GM12878 (cell line): ENCODE results near the gene TPK1. TPM values are rescaled to one million over a fixed set of nuclear protein-coding genes. Genes with fewer than 3 reads are reported as not detected.

Experiments used
- ATAC-seq: fragments of 200-7000 bp; cut with Tn5 transposase; 3 replicates; pipeline ENCODE4 v1.9.1; 2020; ENCODE audit warnings: mild to moderate bottlenecking, moderate library complexity
- BruUV-seq: library from RNA; stranded (reverse); fragments of 400-500 nt; replicated peaks from 2 replicates; lab custom pipeline; 2021; lab: Mats Ljungman, UMichigan
- CTCF ChIA-PET: fragments of 300-600 bp; sonication (Branson Sonifier 250); formaldehyde crosslinking; extraction: SDS; loops from one replicate; lab custom pipeline; 2021; ENCODE audit warnings: inconsistent platforms; lab: Yijun Ruan, JAX
- POLR2A ChIA-PET: fragments of 350-600 bp; formaldehyde crosslinking; extraction: SDS; loops from one replicate; lab custom pipeline; 2021; ENCODE audit warnings: inconsistent platforms; lab: Charles Lee
- RAD21 ChIA-PET: fragments of 300-600 bp; sonication (Branson Sonifier 250); formaldehyde crosslinking; loops from one replicate; lab custom pipeline; 2023; ENCODE audit warnings: antibody characterized with exemption; ENCODE audit not compliant: unreplicated experiment; lab: Charles Lee
- SMC1A ChIA-PET: fragments of 300-600 bp; sonication (Branson Sonifier 250); formaldehyde crosslinking; loops from one replicate; lab custom pipeline; 2023; ENCODE audit not compliant: unreplicated experiment, uncharacterized antibody; lab: Charles Lee
- DNase-seq: peaks from one replicate; pipeline ENCODE4 v3.0.0-alpha.2; 2011; ENCODE audit warnings: low read depth, low spot score
- FAIRE-seq: peaks from 3 replicates; lab custom pipeline; 2011; peaks lifted over from hg19 to GRCh38; lab: Jason Lieb, UNC
- H2AFZ ChIP-seq: 2 replicates; pipeline ENCODE4 v1.6.0; 2011; ENCODE audit warnings: low read depth, low read length, control low read depth; ENCODE audit not compliant: control insufficient read depth
- H3K27ac ChIP-seq: 2 replicates; pipeline ENCODE4 v1.5.1; 2011; ENCODE audit warnings: control low read depth; ENCODE audit not compliant: control insufficient read depth, insufficient read depth
- H3K27me3 ChIP-seq, 2 experiments: replicated peaks in 1 of 2; 2 replicates each; pipeline versions ENCODE4 v1.6.0 to v1.6.1; 2011; ENCODE audit warnings: low read length in 1 of 2; ENCODE audit not compliant: control insufficient read depth in 2 of 2, insufficient read depth in 2 of 2
- H3K36me3 ChIP-seq, 2 experiments: 2 replicates each; pipeline ENCODE4 v1.5.1; 2011; ENCODE audit warnings: low read length in 1 of 2; ENCODE audit not compliant: control insufficient read depth in 2 of 2, insufficient read depth in 2 of 2
- H3K4me1 ChIP-seq: 2 replicates; pipeline ENCODE4 v1.6.1; 2011; ENCODE audit warnings: mild to moderate bottlenecking, low read length, moderate library complexity, mixed read lengths; ENCODE audit not compliant: control insufficient read depth, insufficient read depth
- H3K4me2 ChIP-seq: 2 replicates; pipeline ENCODE4 v1.6.0; 2011; ENCODE audit warnings: control low read depth; ENCODE audit not compliant: control insufficient read depth, insufficient read depth
- H3K4me3 ChIP-seq: fragments of 200-600 bp; sonication (generic); 2 replicates; pipeline ENCODE4 v1.5.1; 2016
- H3K79me2 ChIP-seq: 2 replicates; pipeline ENCODE4 v1.6.0; 2011; ENCODE audit warnings: low read length; ENCODE audit not compliant: control insufficient read depth, insufficient read depth
- H3K9ac ChIP-seq: 2 replicates; pipeline ENCODE4 v1.8.0; 2011; ENCODE audit warnings: low read length, control low read depth, mixed read lengths; ENCODE audit not compliant: control insufficient read depth, insufficient read depth
- H3K9me3 ChIP-seq: replicated peaks from 3 replicates; pipeline ENCODE4 v1.5.1; 2011; ENCODE audit warnings: mild to moderate bottlenecking, low read length; ENCODE audit not compliant: control insufficient read depth, insufficient read depth
- H4K20me1 ChIP-seq: 2 replicates; pipeline ENCODE4 v1.6.0; 2011; ENCODE audit not compliant: control insufficient read depth, insufficient read depth
- ATF3 ChIP-seq: IDR thresholded peaks from 2 replicates; pipeline ENCODE4 v1.6.1; 2011; ENCODE audit warnings: low read depth, mild to moderate bottlenecking, low read length, moderate library complexity, borderline replicate concordance; ENCODE audit errors: extremely low read depth
- BCLAF1 ChIP-seq: fragments of 450-650 bp; IDR thresholded peaks from 2 replicates; pipeline ENCODE4 v1.6.1; 2017; ENCODE audit warnings: antibody characterized with exemption, mild to moderate bottlenecking, moderate library complexity
- CBFB ChIP-seq: IDR thresholded peaks from 2 replicates; pipeline ENCODE4 v1.6.1; 2016; ENCODE audit warnings: antibody characterized with exemption, low read depth
- MEF2B ChIP-seq: fragments of 450-650 bp; IDR thresholded peaks from 2 replicates; pipeline ENCODE4 v1.6.1; 2018; ENCODE audit warnings: mild to moderate bottlenecking, moderate library complexity; ENCODE audit not compliant: partially characterized antibody, poor library complexity, severe bottlenecking
- RFX5 ChIP-seq: IDR thresholded peaks from 2 replicates; pipeline ENCODE4 v1.6.1; 2011; ENCODE audit warnings: low read depth, low read length, improper control_type of control experiment
- SMC3 ChIP-seq: IDR thresholded peaks from 2 replicates; pipeline ENCODE4 v1.6.1; 2011; ENCODE audit warnings: low read length, improper control_type of control experiment, borderline replicate concordance
- SPI1 ChIP-seq: IDR thresholded peaks from 2 replicates; pipeline ENCODE4 v1.6.1; 2011; ENCODE audit warnings: low read depth, mild to moderate bottlenecking, low read length, moderate library complexity, borderline replicate concordance; ENCODE audit not compliant: insufficient read depth
- SUPT20H ChIP-seq: IDR thresholded peaks from 2 replicates; pipeline ENCODE4 v1.6.1; 2011; ENCODE audit warnings: low read depth, mild to moderate bottlenecking, low read length, moderate library complexity, borderline replicate concordance; ENCODE audit not compliant: control insufficient read depth
- ZNF24 ChIP-seq: fragments of 450-650 bp; IDR thresholded peaks from 2 replicates; pipeline ENCODE4 v1.6.1; 2017; ENCODE audit warnings: antibody characterized with exemption, mild to moderate bottlenecking
- WGBS: methylation state at CpG from one replicate; pipeline ENCODE4 v1.1.6; 2016; ENCODE audit warnings: low lambda C conversion rate; ENCODE audit not compliant: insufficient replicate concordance, insufficient coverage; ENCODE audit errors: missing lambda C conversion rate; 5-methylcytosine and 5-hydroxymethylcytosine counted together
- in situ Hi-C: fragments of 300-500 bp; cut with MboI; formaldehyde crosslinking; loops from 9 replicates; pipeline ENCODE4 v1.14.3; 2018; ENCODE audit warnings: mixed read lengths
- intact Hi-C: fragments of 100-400 bp; cut with micrococcal nuclease; formaldehyde crosslinking; loops from one replicate; pipeline ENCODE4 v1.14.2; 2022; ENCODE audit not compliant: unreplicated experiment
- polyA plus RNA-seq, 11 experiments: library from polyadenylated mRNA; depleted of rRNA in 4 of 11; unstranded in 6 of 11; stranded (reverse) in 5 of 11; fragments of >200 nt; fragmentation: Nextera tagmentation in 4 of 11; fragmentation: Illumina TruSeq in 1 of 11; extraction: Ambion mirVana in 4 of 11; extraction: Trizol in 1 of 11; gene quantifications; 1 replicate in 1 of 11; 2 replicates in 10 of 11; pipeline versions ENCODE4 v1.2.1 to v1.2.3, GENCODE V29; 2011 to 2016; ENCODE audit warnings: inconsistent platforms in 2 of 11, missing spikeins in 2 of 11, low read depth in 1 of 11
- total RNA-seq, 4 experiments: library from RNA; depleted of rRNA in 3 of 4; stranded (reverse); fragments of >200 nt in 3 of 4; fragmentation: Illumina TruSeq in 1 of 4; extraction: Trizol in 1 of 4; gene quantifications; 2 replicates each; pipeline versions ENCODE4 v1.2.1 to v1.2.3, GENCODE V29; 2013 to 2021

Gene TPK1
- total and polyA plus RNA-seq, 10 of the 15 experiments (the other 5 are each of a cell fraction or from before 2014, with no cell fraction given) = 7.1 to 19.0 (median 9.3) TPM

GRCh38 chr7:144784943-144785342, 50.9 kb downstream of the TPK1 start:
- no peak overlapping the region for H2AFZ ChIP-seq
- CTCF ChIA-PET = interaction anchor here (1.0 to 4.4 kb wide), 7 partner anchors 22 to 71 kb away, joined by 3 to 18 read pairs (median 4); partner anchors contain the start of gene TPK1
- no peaks in the 10 kb centered on the region for H3K79me2 ChIP-seq
- no peaks in the 10 kb centered on the region for H3K4me1 ChIP-seq
- ATAC-seq = no peak
- H3K36me3 ChIP-seq = no peaks in the 10 kb centered on the region
- H3K27ac ChIP-seq = no peak overlapping the region
- intact Hi-C loops = no loop called here
- 71% methylated on average over 3 of the region's 3 CpGs for whole genome bisulfite sequencing
- in situ Hi-C loops = no loop called here
- no peaks in the 10 kb centered on the region for H4K20me1 ChIP-seq
- H3K4me2 ChIP-seq = no peak overlapping the region
- no peak overlapping the region for H3K9ac ChIP-seq
- POLR2A ChIA-PET = no interaction called here
- no peak for FAIRE-seq
- no TSS peak for BruUV-seq
- TF ChIP-seq RFX5 (no peak), MEF2B (no peak), SUPT20H (no peak), BCLAF1 (no peak), CBFB (no peak), SPI1 (no peak), ZNF24 (no peak), SMC3 (no peak), ATF3 (no peak)
- no peaks in the 10 kb centered on the region for H3K9me3 ChIP-seq
- no peak for DNase-seq
- no peak overlapping the region for H3K4me3 ChIP-seq
- no peaks in the 10 kb centered on the region for H3K27me3 ChIP-seq
- RAD21 ChIA-PET = interaction anchor here (2.3 kb wide), 1 partner anchor 51 kb away, joined by 14 read pairs; the partner anchor contains the start of gene TPK1
- SMC1A ChIA-PET = interaction anchor here (0.6 to 1.2 kb wide), 4 partner anchors 14 to 107 kb away, joined by 3 to 4 read pairs (median 3); no protein-coding TSS in a partner anchor
